ENCODE results near the gene KLF16.

The KLF16 gene

GRCh38 chr19:1841209-1841924 is 22.0 kb downstream of the KLF16 start:
- TF ChIP-seq CTCF (IDR thresholded peaks at IDR 0.05; ENCODE audit: low read depth, low read length), result no peak
- DNase-seq (ENCODE audit: extremely low read depth, low read depth), result no peak

- TF ChIP-seq CTCF (IDR thresholded peaks at IDR 0.05; ENCODE audit: low read depth, low read length), result no peak
These were observed 22.8 kb downstream of the KLF16 start for GRCh38 chr19:1840541-1841115.

GRCh38 chr19:1839658-1840540 is 23.5 kb downstream of the KLF16 start:
- no peak for TF ChIP-seq CTCF (IDR thresholded peaks at IDR 0.05; ENCODE audit: low read depth, low read length)
- no peak for DNase-seq (ENCODE audit: extremely low read depth, low read depth)

More at GRCh38 chr19:1840541-1841115, 22.8 kb downstream of the KLF16 start:
- no peak for DNase-seq (ENCODE audit: extremely low read depth, low read depth)

- peak; percentile 97 for TF ChIP-seq CTCF (IDR thresholded peaks at IDR 0.05; ENCODE audit: low read depth, low read length)
- no peak for DNase-seq (ENCODE audit: extremely low read depth, low read depth)
These were observed 25.7 kb downstream of the KLF16 start for GRCh38 chr19:1837625-1838105.

GRCh38 chr19:1837222-1837565 is 26.2 kb downstream of the KLF16 start:
- no peak for TF ChIP-seq CTCF (IDR thresholded peaks at IDR 0.05; ENCODE audit: low read depth, low read length)
- no peak for DNase-seq (ENCODE audit: extremely low read depth, low read depth)

GRCh38 chr19:1836458-1837221 is 26.7 kb downstream of the KLF16 start:
- no peak for DNase-seq (ENCODE audit: extremely low read depth, low read depth)
- TF ChIP-seq CTCF (IDR thresholded peaks at IDR 0.05; ENCODE audit: low read depth, low read length), result no peak
